ENCODE results near the gene LILRA1.
"Not testable (repeated sequence)": the region's sequence is repeated elsewhere in the genome, so short reads cannot be mapped to it uniquely, and the experiment has no call there.

The LILRA1 gene

DNA sequence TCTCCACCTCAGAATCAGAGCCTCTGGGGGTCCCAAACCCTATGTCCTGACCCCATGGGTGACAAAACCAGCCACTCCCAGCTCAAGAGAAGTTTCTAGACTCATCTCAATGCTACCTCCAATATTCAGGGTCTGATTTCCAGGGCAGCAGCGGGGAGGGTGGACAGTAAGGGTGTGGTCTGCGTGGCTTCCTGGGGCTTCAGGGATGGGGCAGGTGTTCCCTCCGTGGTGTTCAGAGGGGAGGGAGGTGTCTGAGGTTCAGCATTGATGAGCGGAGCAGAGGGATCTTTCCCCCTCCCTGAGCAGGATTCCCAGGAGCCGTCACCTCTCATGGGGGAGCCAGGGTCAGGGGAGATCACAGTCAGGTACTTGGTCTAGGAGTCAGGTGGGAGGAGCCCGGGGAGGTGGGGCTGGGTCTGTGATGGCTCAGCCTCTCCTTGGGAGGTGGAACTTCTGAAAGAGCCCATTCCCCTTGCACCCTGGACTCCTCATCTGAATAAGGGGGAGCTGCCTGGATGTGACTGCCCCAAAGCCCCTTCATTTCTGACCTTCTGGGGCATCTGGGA is 16.9 kb upstream of the LILRA1 start:
- H3K4me3 Mint-ChIP-seq = no peak overlapping the region
- TF ChIP-seq CTCF (IDR thresholded peaks at IDR 0.05; ENCODE audit: unreplicated experiment in 3 of 3) = no peak
- no peak overlapping the region for H3K27ac Mint-ChIP-seq
- peaks cover 31% of the 10 kb centered on the region for H3K9me3 Mint-ChIP-seq
- no peaks in the 10 kb centered on the region for H3K36me3 Mint-ChIP-seq (ENCODE audit: low read depth)
- no peaks in the 10 kb centered on the region for H3K4me1 Mint-ChIP-seq
- no peaks in the 10 kb centered on the region for H3K27me3 Mint-ChIP-seq (ENCODE audit: low read depth)

DNA sequence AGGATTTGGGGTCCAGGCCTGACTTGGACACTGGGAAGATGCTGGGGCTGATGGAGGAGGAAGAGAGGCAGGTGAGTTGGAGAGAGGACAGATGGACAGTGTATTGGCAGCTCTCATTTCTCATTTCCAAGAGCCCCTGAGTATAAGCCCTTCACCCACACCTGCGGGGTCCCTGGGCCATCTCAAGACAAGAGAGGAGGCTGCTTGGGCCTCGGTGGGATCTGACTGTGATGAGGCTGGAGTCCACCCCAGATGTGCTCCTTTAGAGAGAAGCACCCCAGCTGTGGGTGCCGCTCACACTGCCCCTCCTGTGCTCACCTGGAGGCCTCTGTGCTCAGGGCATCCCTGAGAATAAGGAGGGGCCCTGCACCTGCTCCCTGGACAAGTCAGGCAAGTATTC is 16.1 kb upstream of the LILRA1 start:
- no peak for TF ChIP-seq CTCF (IDR thresholded peaks at IDR 0.05; ENCODE audit: unreplicated experiment in 3 of 3)
- Mint-ChIP-seq H3K9me3 (peaks cover 29% of the 10 kb centered on the region), H3K27ac (no peak overlapping the region), H3K4me1 (no peaks in the 10 kb centered on the region), H3K36me3 (ENCODE audit: low read depth) (no peaks in the 10 kb centered on the region), H3K27me3 (ENCODE audit: low read depth) (no peaks in the 10 kb centered on the region), H3K4me3 (no peak overlapping the region)

GRCh38 chr19:54578268-54578667 is 15.2 kb upstream of the LILRA1 start:
- not testable (repeated sequence) for H3K4me1 Mint-ChIP-seq; H3K27ac Mint-ChIP-seq; H3K4me3 Mint-ChIP-seq; H3K36me3 Mint-ChIP-seq (ENCODE audit: low read depth); H3K27me3 Mint-ChIP-seq (ENCODE audit: low read depth)
- H3K9me3 Mint-ChIP-seq = peaks cover 32% of the 10 kb centered on the region

GRCh38 chr19:54586397-54586796 is 7.0 kb upstream of the LILRA1 start:
- H3K9me3 Mint-ChIP-seq = peaks cover 57% of the 10 kb centered on the region
- H3K4me1 Mint-ChIP-seq = no peaks in the 10 kb centered on the region
- peaks cover 4% of the 10 kb centered on the region for H3K36me3 Mint-ChIP-seq (ENCODE audit: low read depth)
- TF ChIP-seq CTCF (IDR thresholded peaks at IDR 0.05; ENCODE audit: unreplicated experiment in 3 of 3) = no peak
- H3K27ac Mint-ChIP-seq = no peak overlapping the region
- H3K27me3 Mint-ChIP-seq (ENCODE audit: low read depth) = no peaks in the 10 kb centered on the region
- no peak overlapping the region for H3K4me3 Mint-ChIP-seq

DNA sequence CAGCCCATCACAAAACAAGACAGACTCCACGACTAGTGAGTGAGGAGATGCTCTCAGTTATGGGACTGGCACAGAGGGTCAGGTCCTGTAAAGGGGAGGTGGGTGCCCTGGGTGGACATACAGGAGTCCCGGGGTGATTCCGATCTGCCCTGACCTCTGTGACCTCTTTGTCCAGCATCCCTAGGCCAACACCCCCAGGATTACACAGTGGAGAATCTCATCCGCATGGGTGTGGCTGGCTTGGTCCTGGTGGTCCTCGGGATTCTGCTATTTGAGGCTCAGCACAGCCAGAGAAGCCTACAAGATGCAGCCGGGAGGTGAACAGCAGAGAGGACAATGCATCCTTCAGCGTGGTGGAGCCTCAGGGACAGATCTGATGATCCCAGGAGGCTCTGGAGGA is 6.4 kb upstream of the LILRA1 start:
- H3K4me1 Mint-ChIP-seq = no peaks in the 10 kb centered on the region
- H3K27ac Mint-ChIP-seq = no peak overlapping the region
- no peaks in the 10 kb centered on the region for H3K27me3 Mint-ChIP-seq (ENCODE audit: low read depth)
- peaks cover 4% of the 10 kb centered on the region for H3K36me3 Mint-ChIP-seq (ENCODE audit: low read depth)
- TF ChIP-seq CTCF (IDR thresholded peaks at IDR 0.05; ENCODE audit: unreplicated experiment in 3 of 3) = no peak
- no peak overlapping the region for H3K4me3 Mint-ChIP-seq
- peaks cover 62% of the 10 kb centered on the region for H3K9me3 Mint-ChIP-seq

DNA sequence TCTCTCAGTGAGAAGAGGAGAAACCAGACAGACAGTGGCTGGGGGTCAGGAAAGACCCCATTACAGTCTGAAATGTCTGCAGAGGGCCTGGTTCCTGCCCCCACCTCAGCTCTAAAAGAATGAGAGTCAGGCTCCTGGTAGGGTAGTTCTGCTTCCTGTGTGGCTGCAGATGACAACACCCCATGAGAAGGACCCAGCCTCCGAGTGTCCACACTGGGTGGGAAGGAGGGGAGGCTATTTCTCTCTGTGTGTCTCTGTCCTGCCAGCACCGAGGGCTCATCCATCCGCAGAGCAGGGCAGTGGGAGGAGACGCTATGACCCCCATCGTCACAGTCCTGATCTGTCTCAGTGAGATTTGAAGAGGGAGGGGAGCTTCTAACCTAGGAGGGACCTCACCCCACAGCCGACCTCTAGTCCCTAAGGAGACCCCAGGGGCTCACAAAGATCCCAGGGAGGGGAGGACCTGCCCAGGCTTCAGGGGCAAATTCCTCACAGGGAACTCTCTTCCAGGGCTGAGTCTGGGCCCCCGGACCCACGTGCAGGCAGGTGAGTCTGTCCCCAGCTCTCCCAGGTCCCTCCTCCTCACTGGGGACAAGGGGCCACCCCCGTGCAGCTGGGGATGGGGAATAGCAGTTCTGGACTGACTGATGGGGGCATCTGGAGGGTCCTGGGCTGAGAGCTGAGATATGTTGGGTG is 647 bp downstream of the LILRA1 start:
- not testable (repeated sequence) for H3K36me3 Mint-ChIP-seq (ENCODE audit: low read depth); H3K4me1 Mint-ChIP-seq; H3K4me3 Mint-ChIP-seq; H3K27ac Mint-ChIP-seq; H3K27me3 Mint-ChIP-seq (ENCODE audit: low read depth)
- peaks cover 45% of the 10 kb centered on the region for H3K9me3 Mint-ChIP-seq

- Mint-ChIP-seq H3K4me3 (no peak overlapping the region), H3K9me3 (peaks cover 40% of the 10 kb centered on the region), H3K27ac (no peak overlapping the region), H3K36me3 (ENCODE audit: low read depth) (no peaks in the 10 kb centered on the region), H3K27me3 (ENCODE audit: low read depth) (no peaks in the 10 kb centered on the region), H3K4me1 (no peaks in the 10 kb centered on the region)
- no peak for TF ChIP-seq CTCF (IDR thresholded peaks at IDR 0.05; ENCODE audit: unreplicated experiment in 3 of 3)
Measured at GRCh38 chr19:54594737-54595136, 1.3 kb downstream of the LILRA1 start.

- H3K4me1 Mint-ChIP-seq; H3K27ac Mint-ChIP-seq; H3K4me3 Mint-ChIP-seq; H3K27me3 Mint-ChIP-seq (ENCODE audit: low read depth); H3K36me3 Mint-ChIP-seq (ENCODE audit: low read depth): not testable (repeated sequence)
- peaks cover 43% of the 10 kb centered on the region for H3K9me3 Mint-ChIP-seq
Measured at GRCh38 chr19:54595680-54596436, 2.4 kb downstream of the LILRA1 start.

Measured in nephron (organoid).